WTC11 (cell line): ENCODE measurements around the gene MCRIP2. TPM values are rescaled to one million over a fixed set of nuclear protein-coding genes. Genes with fewer than 3 reads are reported as not detected.
A peak's percentile ranks its signal among the peaks of the same experiment; 100 is the strongest.

ENCODE experiments used
- ATAC-seq: fragments of 200-7000 bp; cut with Tn5 transposase; 2 replicates; pipeline ENCODE4 v1.10.0; 2021; ENCODE audit warnings: mild to moderate bottlenecking, moderate library complexity
- CTCF ChIA-PET: fragments of 300-600 bp; sonication (Branson Sonifier 250); formaldehyde crosslinking; loops from one replicate; lab custom pipeline; 2021; ENCODE audit warnings: antibody characterized with exemption; lab: Charles Lee
- POLR2A ChIA-PET: fragments of 350-600 bp; sonication (Branson Sonifier 250); formaldehyde crosslinking; loops from one replicate; lab custom pipeline; 2021; ENCODE audit warnings: antibody characterized with exemption; lab: Charles Lee
- DNase-seq: peaks from one replicate; pipeline ENCODE4 v3.0.0; 2021; ENCODE audit warnings: low spot score
- H3K27ac Mint-ChIP-seq: 2 replicates; pipeline ENCODE4 v1.8.0; 2021; ENCODE audit warnings: mixed read lengths
- H3K27me3 Mint-ChIP-seq: 2 replicates; pipeline ENCODE4 v1.8.0; 2021; ENCODE audit warnings: low read depth, mild to moderate bottlenecking, moderate library complexity, mixed read lengths
- H3K36me3 Mint-ChIP-seq: 2 replicates; pipeline ENCODE4 v1.8.0; 2021; ENCODE audit warnings: mixed read lengths
- H3K4me1 Mint-ChIP-seq: 2 replicates; pipeline ENCODE4 v1.8.0; 2022; ENCODE audit warnings: mixed read lengths
- H3K4me3 Mint-ChIP-seq: 2 replicates; pipeline ENCODE4 v1.8.0; 2021; ENCODE audit warnings: mild to moderate bottlenecking, moderate library complexity, mixed read lengths
- H3K9me3 Mint-ChIP-seq: 2 replicates; pipeline ENCODE4 v1.8.0; 2021; ENCODE audit warnings: mixed read lengths
- ATF3 ChIP-seq: sonication (generic); formaldehyde crosslinking; conservative IDR thresholded peaks from 2 replicates; pipeline ENCODE4 v1.8.1; 2022; ENCODE audit warnings: mild to moderate bottlenecking, missing genetic modification reagents
- CREB1 ChIP-seq: sonication (generic); formaldehyde crosslinking; IDR thresholded peaks from 2 replicates; pipeline ENCODE4 v1.8.0; 2023; ENCODE audit warnings: mild to moderate bottlenecking, missing genetic modification reagents
- FOXK1 ChIP-seq: sonication (generic); formaldehyde crosslinking; IDR thresholded peaks from 2 replicates; pipeline ENCODE4 v1.8.0; 2022; ENCODE audit warnings: mild to moderate bottlenecking, moderate library complexity, missing genetic modification reagents
- JAZF1 ChIP-seq: fragments of 250-450 bp; sonication (Bioruptor Pico); IDR thresholded peaks from 2 replicates; pipeline ENCODE4 v1.9.0; 2021; ENCODE audit warnings: moderate library complexity, mild to moderate bottlenecking, inconsistent platforms
- NFE2L1 ChIP-seq: sonication (generic); formaldehyde crosslinking; IDR thresholded peaks from 2 replicates; pipeline ENCODE4 v1.8.1; 2023; ENCODE audit warnings: missing genetic modification reagents
- PRDM15 ChIP-seq: sonication (generic); formaldehyde crosslinking; IDR thresholded peaks from 2 replicates; pipeline ENCODE4 v1.8.0; 2022; ENCODE audit warnings: missing genetic modification reagents
- PREB ChIP-seq: sonication (generic); formaldehyde crosslinking; IDR thresholded peaks from 2 replicates; pipeline ENCODE4 v1.8.1; 2022; ENCODE audit warnings: mild to moderate bottlenecking, missing genetic modification reagents, moderate library complexity, borderline replicate concordance
- SMAD3 ChIP-seq: sonication (generic); formaldehyde crosslinking; IDR thresholded peaks from 2 replicates; pipeline ENCODE4 v1.8.0; 2022; ENCODE audit warnings: missing genetic modification reagents, mild to moderate bottlenecking, borderline replicate concordance
- SOX15 ChIP-seq: fragments of 250-450 bp; sonication (Bioruptor Pico); IDR thresholded peaks from 2 replicates; pipeline ENCODE4 v1.9.0; 2021; ENCODE audit warnings: mild to moderate bottlenecking
- ZNF138 ChIP-seq: sonication (generic); formaldehyde crosslinking; conservative IDR thresholded peaks from 2 replicates; pipeline ENCODE4 v1.8.1; 2022; ENCODE audit warnings: mild to moderate bottlenecking, moderate library complexity, missing genetic modification reagents
- ZNF317 ChIP-seq: sonication (generic); formaldehyde crosslinking; IDR thresholded peaks from 2 replicates; pipeline ENCODE4 v1.8.1; 2023; ENCODE audit warnings: low read depth, mild to moderate bottlenecking, moderate library complexity, missing genetic modification reagents, borderline replicate concordance
- ZNF512 ChIP-seq: sonication (generic); formaldehyde crosslinking; IDR thresholded peaks from 2 replicates; pipeline ENCODE4 v1.8.1; 2022; ENCODE audit warnings: missing genetic modification reagents, borderline replicate concordance
- ZNF532 ChIP-seq: fragments of 250-450 bp; sonication (Bioruptor Pico); IDR thresholded peaks from 2 replicates; pipeline ENCODE4 v1.9.0; 2021; ENCODE audit warnings: mild to moderate bottlenecking, borderline replicate concordance
- total RNA-seq: library from RNA; stranded (reverse); gene quantifications from 3 replicates; pipeline ENCODE4 v1.2.3, GENCODE V29; 2021

Gene MCRIP2
- total RNA-seq, 1 experiment from 2014 or later, result 63.3 TPM

- Mint-ChIP-seq H3K27ac (no peak overlapping the region), H3K4me1 (peaks cover 7% of the 10 kb centered on the region), H3K27me3 (no peaks in the 10 kb centered on the region), H3K4me3 (no peak overlapping the region), H3K9me3 (no peaks in the 10 kb centered on the region), H3K36me3 (peaks cover 11% of the 10 kb centered on the region)
- ChIA-PET POLR2A (no interaction called here), CTCF (interaction anchor here (1.4 kb wide), 1 partner anchor 22 kb away, joined by 3 read pairs; no protein-coding TSS in a partner anchor)
- no peak for ATAC-seq
- no peak for DNase-seq
- TF ChIP-seq NFE2L1 (no peak), ZNF512 (CRISPR knock-in tag) (no peak), PRDM15 (CRISPR knock-in tag) (0 out of 2 replicates have a peak, but pooled peaks have one; percentile 15), ATF3 (no peak)
These were observed 29.1 kb downstream of the MCRIP2 start for GRCh38 chr16:670485-671352.

GRCh38 chr16:671353-672131 is 29.9 kb downstream of the MCRIP2 start:
- TF ChIP-seq PRDM15 (CRISPR knock-in tag) (no peak), ZNF138 (CRISPR knock-in tag) (no peak), SMAD3 (no peak), FOXK1 (CRISPR knock-in tag) (no peak), PREB (CRISPR knock-in tag) (no peak), SOX15 (CRISPR knock-in tag) (no peak), ZNF317 (CRISPR knock-in tag) (no peak), CREB1 (CRISPR knock-in tag) (no peak), ZNF532 (CRISPR knock-in tag) (no peak), JAZF1 (CRISPR knock-in tag) (no peak)
- TF ChIP-seq, all 79 proteins: peak for 0
- DNase-seq (no peak), ATAC-seq (no peak)
- Mint-ChIP-seq H3K4me1 (peaks cover 7% of the 10 kb centered on the region), H3K27ac (no peak overlapping the region), H3K27me3 (no peaks in the 10 kb centered on the region), H3K4me3 (no peak overlapping the region), H3K9me3 (no peaks in the 10 kb centered on the region), H3K36me3 (peaks cover 11% of the 10 kb centered on the region)
- ChIA-PET POLR2A (no interaction called here), CTCF (interaction anchor here (0.7 to 1.4 kb wide), 2 partner anchors 11 to 23 kb away, joined by 3 to 4 read pairs; no protein-coding TSS in a partner anchor)
